ENCODE measurements around the gene SORCS2.

Gene SORCS2

GRCh38 chr4:7733801-7734650 lies 541.7 kb downstream of the SORCS2 start:
- TF ChIP-seq REST (IDR thresholded peaks at IDR 0.05; ENCODE audit: insufficient read depth in 1 of 2, low read depth in 2 of 2, low read length in 2 of 2) (no peak), TAF1 (IDR thresholded peaks at IDR 0.05; ENCODE audit: borderline replicate concordance, insufficient read depth, low read length) (no peak), POLR2AphosphoS5 (IDR thresholded peaks at IDR 0.05; ENCODE audit: low read depth, low read length) (no peak), FOXP2 (optimal IDR thresholded peaks at IDR 0.05; ENCODE audit: borderline replicate concordance, extremely low read depth, extremely low read length, insufficient read depth) (no peak), SIN3A (IDR thresholded peaks at IDR 0.05; ENCODE audit: borderline replicate concordance, insufficient read depth, low read length) (no peak)

- no peak for TF ChIP-seq FOXP2 (optimal IDR thresholded peaks at IDR 0.05; ENCODE audit: borderline replicate concordance, extremely low read depth, extremely low read length, insufficient read depth)
- TF ChIP-seq POLR2AphosphoS5 (IDR thresholded peaks at IDR 0.05; ENCODE audit: low read depth, low read length): no peak
- TF ChIP-seq SIN3A (IDR thresholded peaks at IDR 0.05; ENCODE audit: borderline replicate concordance, insufficient read depth, low read length): no peak
- TF ChIP-seq TAF1 (IDR thresholded peaks at IDR 0.05; ENCODE audit: borderline replicate concordance, insufficient read depth, low read length): no peak
- no peak for TF ChIP-seq REST (IDR thresholded peaks at IDR 0.05; ENCODE audit: insufficient read depth in 1 of 2, low read depth in 2 of 2, low read length in 2 of 2)
Observed at GRCh38 chr4:7734651-7735260, 542.4 kb downstream of the SORCS2 start.

- TF ChIP-seq FOXP2 (optimal IDR thresholded peaks at IDR 0.05; ENCODE audit: borderline replicate concordance, extremely low read depth, extremely low read length, insufficient read depth): no peak
- no peak for TF ChIP-seq SIN3A (IDR thresholded peaks at IDR 0.05; ENCODE audit: borderline replicate concordance, insufficient read depth, low read length)
- no peak for TF ChIP-seq REST (IDR thresholded peaks at IDR 0.05; ENCODE audit: insufficient read depth in 1 of 2, low read depth in 2 of 2, low read length in 2 of 2)
- no peak for TF ChIP-seq TAF1 (IDR thresholded peaks at IDR 0.05; ENCODE audit: borderline replicate concordance, insufficient read depth, low read length)
- no peak for TF ChIP-seq POLR2AphosphoS5 (IDR thresholded peaks at IDR 0.05; ENCODE audit: low read depth, low read length)
Observed at GRCh38 chr4:7735395-7735794, 543.1 kb downstream of the SORCS2 start.

- TF ChIP-seq FOXP2 (optimal IDR thresholded peaks at IDR 0.05; ENCODE audit: borderline replicate concordance, extremely low read depth, extremely low read length, insufficient read depth) (no peak), POLR2AphosphoS5 (IDR thresholded peaks at IDR 0.05; ENCODE audit: low read depth, low read length) (no peak), SIN3A (IDR thresholded peaks at IDR 0.05; ENCODE audit: borderline replicate concordance, insufficient read depth, low read length) (no peak), TAF1 (IDR thresholded peaks at IDR 0.05; ENCODE audit: borderline replicate concordance, insufficient read depth, low read length) (no peak), REST (IDR thresholded peaks at IDR 0.05; ENCODE audit: insufficient read depth in 1 of 2, low read depth in 2 of 2, low read length in 2 of 2) (no peak)
Observed at GRCh38 chr4:7735961-7736360, 543.6 kb downstream of the SORCS2 start.

Measured in PFSK-1 (cell line).